Measurements from ENCODE around the gene PITPNC1. TPM values are rescaled to one million over a fixed set of nuclear protein-coding genes. Genes with fewer than 3 reads are reported as not detected.
A peak's percentile ranks its signal among the peaks of the same experiment; 100 is the strongest.

Gene PITPNC1
- total RNA-seq, 1 donor from 2014 or later, result 25.4 TPM

GRCh38 chr17:67375716-67376115 lies 1.4 kb upstream of the PITPNC1 start:
- Histone ChIP-seq H3K27ac (no peak overlapping the region), H3K4me1 (peaks cover 17% of the 10 kb centered on the region), H3K9me3 (no peaks in the 10 kb centered on the region), H3K27me3 (no peaks in the 10 kb centered on the region), H3K4me3 (no peak overlapping the region), H3K36me3 (no peaks in the 10 kb centered on the region)
- DNase-seq, result no peak
- TF ChIP-seq CTCF (IDR thresholded peaks at IDR 0.05), result no peak
- intact Hi-C loops (cut with DNase I), result loop anchor here (10.0 kb wide), 1 partner anchor 319 kb away; no protein-coding TSS in a partner anchor
- ATAC-seq, result no peak

- intact Hi-C loops (cut with DNase I), result loop anchor here (10.0 kb wide), 1 partner anchor 318 kb away; no protein-coding TSS in a partner anchor
- Histone ChIP-seq H3K4me1 (peaks cover 17% of the 10 kb centered on the region), H3K4me3 (peak overlapping the region; percentile 87), H3K36me3 (no peaks in the 10 kb centered on the region), H3K27ac (peak overlapping the region; percentile 89), H3K27me3 (no peaks in the 10 kb centered on the region), H3K9me3 (no peaks in the 10 kb centered on the region)
- TF ChIP-seq CTCF (IDR thresholded peaks at IDR 0.05), result no peak
- no peak for ATAC-seq
- no peak for DNase-seq
These were observed 705 bp upstream of the PITPNC1 start for GRCh38 chr17:67376415-67376736.

- TF ChIP-seq CTCF (IDR thresholded peaks at IDR 0.05), result peak; percentile 28
- ATAC-seq, result peak; percentile 56
- Histone ChIP-seq H3K4me3 (peak overlapping the region; percentile 87), H3K36me3 (no peaks in the 10 kb centered on the region), H3K4me1 (peaks cover 17% of the 10 kb centered on the region), H3K9me3 (no peaks in the 10 kb centered on the region), H3K27ac (peak overlapping the region; percentile 89), H3K27me3 (no peaks in the 10 kb centered on the region)
- intact Hi-C loops (cut with DNase I), result loop anchor here (10.0 kb wide), 1 partner anchor 317 kb away; no protein-coding TSS in a partner anchor
- DNase-seq, result peak; percentile 83
These were observed 690 bp downstream of the PITPNC1 start for GRCh38 chr17:67377488-67378453.

- peak; percentile 56 for TF ChIP-seq CTCF (IDR thresholded peaks at IDR 0.05)
- Histone ChIP-seq H3K9me3 (no peaks in the 10 kb centered on the region), H3K4me3 (peak overlapping the region; percentile 87), H3K27ac (peak overlapping the region; percentile 89), H3K36me3 (no peaks in the 10 kb centered on the region), H3K27me3 (no peaks in the 10 kb centered on the region), H3K4me1 (peaks cover 17% of the 10 kb centered on the region)
- ATAC-seq, result peak; percentile 81
- DNase-seq, result peak; percentile 89
- intact Hi-C loops (cut with DNase I), result loop anchor here (10.0 kb wide), 1 partner anchor 316 kb away; no protein-coding TSS in a partner anchor
These were observed 1.6 kb downstream of the PITPNC1 start for GRCh38 chr17:67378454-67379250.

- Histone ChIP-seq H3K9me3 (no peaks in the 10 kb centered on the region), H3K36me3 (no peaks in the 10 kb centered on the region), H3K27me3 (no peaks in the 10 kb centered on the region), H3K27ac (peak overlapping the region; percentile 65), H3K4me1 (peaks cover 17% of the 10 kb centered on the region), H3K4me3 (peak overlapping the region; percentile 87)
- intact Hi-C loops (cut with DNase I), result loop anchor here (10.0 kb wide), 1 partner anchor 316 kb away; no protein-coding TSS in a partner anchor
- no peak for TF ChIP-seq CTCF (IDR thresholded peaks at IDR 0.05)
- DNase-seq, result no peak
- no peak for ATAC-seq
These were observed 2.2 kb downstream of the PITPNC1 start for GRCh38 chr17:67379251-67379630.

Data from upper lobe of right lung (tissue), 1 donor.